K562 (cell line): ENCODE measurements around the gene ERCC2. TPM values are rescaled to one million over a fixed set of nuclear protein-coding genes. Genes with fewer than 3 reads are reported as not detected.

ENCODE experiments used
- ATAC-seq: fragments of 200-7000 bp; cut with Tn5 transposase; 3 replicates; pipeline ENCODE4 v1.9.1; 2020; ENCODE audit warnings: moderate library complexity
- BruUV-seq: library from RNA; stranded (reverse); fragments of 400-500 nt; replicated peaks from 2 replicates; lab custom pipeline; 2021; lab: Mats Ljungman, UMichigan
- CTCF ChIA-PET: fragments of 300-600 bp; formaldehyde crosslinking; extraction: SDS; loops from one replicate; lab custom pipeline; 2021; ENCODE audit warnings: low intra/inter-chr PET ratio; lab: Yijun Ruan, JAX
- POLR2A ChIA-PET: fragments of 300-600, 350-650 bp; sonication (Branson Sonifier 250); formaldehyde crosslinking; extraction: SDS; loops from one replicate; lab custom pipeline; 2021; ENCODE audit warnings: antibody characterized with exemption, inconsistent platforms; lab: Yijun Ruan, JAX
- DNase-seq, 4 experiments: peaks; one replicate each; pipeline versions ENCODE4 v3.0.0 to v3.0.0-alpha.2; 2011 to 2018; ENCODE audit warnings: low spot score in 3 of 4, mixed read lengths in 3 of 4; ENCODE audit errors: extremely low read depth in 1 of 4
- FAIRE-seq: peaks from 2 replicates; lab custom pipeline; 2011; peaks lifted over from hg19 to GRCh38; lab: Jason Lieb, UNC
- H2AFZ ChIP-seq: 2 replicates; pipeline ENCODE4 v1.6.0; 2011; ENCODE audit warnings: low read depth, low read length, control low read depth, inconsistent platforms
- H3K27ac ChIP-seq: fragments of 200-600 bp; 3 replicates; pipeline ENCODE4 v1.8.0; 2011; ENCODE audit warnings: low read depth, mild to moderate bottlenecking, control low read depth, inconsistent platforms, low read length, moderate library complexity, mixed read lengths; ENCODE audit errors: extremely low read depth
- H3K27me3 ChIP-seq, 2 experiments: fragments of 300-600 bp in 1 of 2; 2 replicates in 1 of 2; 3 replicates in 1 of 2; pipeline versions ENCODE4 v1.6.0 to v1.8.0; 2011; ENCODE audit warnings: inconsistent platforms in 2 of 2, low read length in 2 of 2, mild to moderate bottlenecking in 1 of 2, mixed read lengths in 1 of 2, moderate library complexity in 1 of 2; ENCODE audit not compliant: control insufficient read depth in 2 of 2, insufficient read depth in 2 of 2
- H3K36me3 ChIP-seq: fragments of 300-600 bp; 3 replicates; pipeline ENCODE4 v1.8.0; 2011; ENCODE audit warnings: mild to moderate bottlenecking, low read length, inconsistent platforms; ENCODE audit not compliant: control insufficient read depth, insufficient read depth
- H3K4me1 ChIP-seq, 2 experiments: fragments of 200-600 bp in 1 of 2; replicated peaks in 1 of 2; 2 replicates in 1 of 2; 3 replicates in 1 of 2; pipeline versions ENCODE4 v1.5.1 to v1.8.0; 2011; ENCODE audit warnings: inconsistent platforms in 2 of 2, low read length in 2 of 2, mild to moderate bottlenecking in 1 of 2, mixed read lengths in 1 of 2, moderate library complexity in 1 of 2; ENCODE audit not compliant: control insufficient read depth in 2 of 2, insufficient read depth in 2 of 2
- H3K4me2 ChIP-seq: 2 replicates; pipeline ENCODE4 v1.6.1; 2011; ENCODE audit warnings: low read length, control low read depth, inconsistent platforms, mixed read lengths; ENCODE audit not compliant: insufficient read depth
- H3K4me3 ChIP-seq: fragments of 200-600 bp; sonication (generic), shearing (Covaris generic); 2 replicates; pipeline ENCODE4 v1.5.1; 2016; ENCODE audit warnings: control low read depth, inconsistent platforms
- H3K79me2 ChIP-seq: fragments of 200-600 bp; 3 replicates; pipeline ENCODE4 v1.8.0; 2011; ENCODE audit warnings: low read length, inconsistent platforms; ENCODE audit not compliant: control insufficient read depth, insufficient read depth
- H3K9ac ChIP-seq, 2 experiments: 2 replicates each; pipeline versions ENCODE4 v1.6.0 to v1.6.1; 2011; ENCODE audit warnings: low read depth in 2 of 2, low read length in 2 of 2, control low read depth in 1 of 2, inconsistent platforms in 1 of 2, mild to moderate bottlenecking in 1 of 2, mixed read lengths in 1 of 2; ENCODE audit not compliant: insufficient read depth in 1 of 2
- H3K9me1 ChIP-seq: one replicate; pipeline ENCODE4 v1.6.0; 2011; ENCODE audit warnings: inconsistent platforms, mild to moderate bottlenecking, low read length, moderate library complexity; ENCODE audit not compliant: control insufficient read depth, insufficient read depth
- H3K9me3 ChIP-seq: replicated peaks from 2 replicates; pipeline ENCODE4 v1.5.1; 2011; ENCODE audit warnings: low read depth, low read length, inconsistent platforms; ENCODE audit not compliant: control insufficient read depth, insufficient read depth
- H4K20me1 ChIP-seq: replicated peaks from 2 replicates; pipeline ENCODE4 v1.6.1; 2011; ENCODE audit warnings: low read length, inconsistent platforms, mixed read lengths; ENCODE audit not compliant: control insufficient read depth, insufficient read depth
- ARNT ChIP-seq, 2 experiments: fragments of 450-650 bp; IDR thresholded peaks; 2 replicates each; pipeline ENCODE4 v1.6.1; 2016; ENCODE audit warnings: mild to moderate bottlenecking in 1 of 2
- BCL6 ChIP-seq: fragments of 250-450 bp; sonication (Bioruptor Pico); IDR thresholded peaks from 2 replicates; pipeline ENCODE4 v1.4.0; 2020
- BRF1 ChIP-seq: IDR thresholded peaks from 3 replicates; pipeline ENCODE4 v1.6.1; 2011; ENCODE audit warnings: borderline replicate concordance, mild to moderate bottlenecking; ENCODE audit not compliant: insufficient read length; ENCODE audit errors: extremely low read depth
- CBX1 ChIP-seq: sonication (generic); IDR thresholded peaks from 2 replicates; pipeline ENCODE4 v1.6.1; 2016; ENCODE audit warnings: antibody characterized with exemption, low read depth, mild to moderate bottlenecking
- IRF9 ChIP-seq: fragments of 450-650 bp; IDR thresholded peaks from 2 replicates; pipeline ENCODE4 v1.6.1; 2016; ENCODE audit warnings: missing biosample characterization, missing genetic modification characterization
- JUNB ChIP-seq: fragments of 450-650 bp; formaldehyde crosslinking; conservative IDR thresholded peaks from 2 replicates; pipeline ENCODE4 v1.4.0; 2020; ENCODE audit warnings: mild to moderate bottlenecking
- MXI1 ChIP-seq: IDR thresholded peaks from 2 replicates; pipeline ENCODE4 v1.6.1; 2011; ENCODE audit warnings: low read depth, mild to moderate bottlenecking, improper control_type of control experiment, low read length
- NCOA1 ChIP-seq: fragments of 450-650 bp; IDR thresholded peaks from 2 replicates; pipeline ENCODE4 v1.6.1; 2016; ENCODE audit warnings: low read depth
- PPARD ChIP-seq: fragments of 250-450 bp; sonication (Bioruptor Pico); IDR thresholded peaks from 2 replicates; pipeline ENCODE4 v1.8.0; 2022; ENCODE audit warnings: inconsistent platforms, mild to moderate bottlenecking, moderate library complexity
- RB1 ChIP-seq: fragments of 450-650 bp; IDR thresholded peaks from 2 replicates; pipeline ENCODE4 v1.6.1; 2017; ENCODE audit warnings: low read depth, mild to moderate bottlenecking
- THRAP3 ChIP-seq: fragments of 450-650 bp; IDR thresholded peaks from 2 replicates; pipeline ENCODE4 v1.6.1; 2016; ENCODE audit warnings: mild to moderate bottlenecking, inconsistent platforms, borderline replicate concordance
- ZNF24 ChIP-seq: fragments of 450-650 bp; IDR thresholded peaks from 2 replicates; pipeline ENCODE4 v1.6.1; 2016
- ZNF311 ChIP-seq: fragments of 250-450 bp; sonication (Bioruptor Pico); IDR thresholded peaks from 2 replicates; pipeline ENCODE4 v1.4.0; 2020; ENCODE audit warnings: mild to moderate bottlenecking, moderate library complexity
- ZNF780A ChIP-seq: fragments of 250-450 bp; sonication (Bioruptor Pico); IDR thresholded peaks from 2 replicates; pipeline ENCODE4 v1.5.0; 2021; ENCODE audit warnings: mild to moderate bottlenecking
- WGBS: fragments of 100-300 bp; shearing (Covaris generic); methylation state at CpG from one replicate; pipeline ENCODE4 v1.1.6; 2016; ENCODE audit warnings: low coverage, mixed read lengths; ENCODE audit not compliant: insufficient coverage; ENCODE audit errors: missing lambda C conversion rate; 5-methylcytosine and 5-hydroxymethylcytosine counted together
- in situ Hi-C: fragments of 300-500 bp; cut with MboI; formaldehyde crosslinking; loops from 4 replicates; pipeline ENCODE4 v1.15.0; 2018; ENCODE audit warnings: inconsistent platforms, mixed read lengths
- intact Hi-C: fragments of 100-400 bp; cut with micrococcal nuclease; formaldehyde crosslinking; loops from 2 replicates; pipeline ENCODE4 v1.14.2; 2022
- polyA plus RNA-seq, 8 experiments: library from polyadenylated mRNA; depleted of rRNA in 4 of 8; stranded (reverse) in 5 of 8; unstranded in 3 of 8; fragments of >200 nt; fragmentation: Nextera tagmentation in 2 of 8; fragmentation: Illumina TruSeq in 1 of 8; extraction: Ambion mirVana in 2 of 8; extraction: Trizol in 1 of 8; gene quantifications; 2 replicates each; pipeline versions ENCODE4 v1.2.1 to v1.2.3, GENCODE V29; 2011 to 2014; ENCODE audit warnings: inconsistent platforms in 1 of 8, missing spikeins in 1 of 8
- total RNA-seq, 7 experiments: library from RNA; depleted of rRNA in 6 of 7; stranded (reverse); fragments of >200 nt in 6 of 7; fragmentation: Illumina TruSeq in 2 of 7; extraction: Trizol in 2 of 7; gene quantifications; 2 replicates each; pipeline versions ENCODE4 v1.2.1 to v1.2.3, GENCODE V29; 2011 to 2021; ENCODE audit warnings: low replicate concordance in 1 of 7
- TF ChIP-seq, protein P1 (sequence below): fragments of 250-450 bp; sonication (Bioruptor Pico); IDR thresholded peaks from 2 replicates; pipeline ENCODE4 v1.5.0; 2020; ENCODE audit warnings: mild to moderate bottlenecking
- TF ChIP-seq, protein P2 (sequence below), 2 experiments: IDR thresholded peaks; 2 replicates each; pipeline ENCODE4 v1.6.1; 2011; ENCODE audit warnings: borderline replicate concordance in 1 of 2, control low read depth in 1 of 2, low read depth in 1 of 2, low read length in 1 of 2, mild to moderate bottlenecking in 1 of 2, mixed read lengths in 1 of 2, moderate library complexity in 1 of 2; ENCODE audit not compliant: insufficient read depth in 1 of 2, insufficient read length in 1 of 2, poor library complexity in 1 of 2, severe bottlenecking in 1 of 2; ENCODE audit errors: extremely low read depth in 1 of 2
- TF ChIP-seq, protein P3 (sequence below), 2 experiments: fragments of 450-650 bp in 1 of 2; sonication (generic) in 1 of 2; formaldehyde crosslinking in 1 of 2; IDR thresholded peaks in 1 of 2; conservative IDR thresholded peaks in 1 of 2; 2 replicates each; pipeline versions ENCODE4 v1.6.1 to v1.8.1; 2016 to 2023; ENCODE audit warnings: mild to moderate bottlenecking in 2 of 2, moderate library complexity in 2 of 2, inconsistent platforms in 1 of 2, missing genetic modification reagents in 1 of 2

The ERCC2 gene
- total and polyA plus RNA-seq, 9 of the 15 experiments (the other 6 are each of a cell fraction or from before 2014, with no cell fraction given) = 2.2 to 55.9 (median 23.4) TPM

- peak overlapping the region; percentile 99 for H2AFZ ChIP-seq
- peak overlapping the region; percentile 98 for H3K27ac ChIP-seq
- POLR2A ChIA-PET = interaction anchor here (0.5 to 1.0 kb wide), 9 partner anchors 10 to 83 kb away, joined by 3 to 8 read pairs (median 4); partner anchors contain the start of gene ERCC1
- TSS peak; percentile 57 for BruUV-seq
- under 1% methylated on average over 46 of the region's 48 CpGs for WGBS
- FAIRE-seq = peak; percentile 84
- CTCF ChIA-PET = interaction anchor here (0.5 to 4.0 kb wide), 5 partner anchors 23 to 237 kb away, joined by 3 to 16 read pairs (median 3); no protein-coding TSS in a partner anchor
- H3K79me2 ChIP-seq = peaks cover 47% of the 10 kb centered on the region
- intact Hi-C loops (loop anchor here (2.0 kb wide), 2 partner anchors 19 to 35 kb away; partner anchors contain the start of gene ERCC2), in situ Hi-C loops (no loop called here)
- peak overlapping the region; percentile 91 for H3K4me2 ChIP-seq
- no peaks in the 10 kb centered on the region for H3K9me3 ChIP-seq
- DNase-seq = peak; percentile 90 to 94 (median 91)
- peaks cover 22 to 60% of the 10 kb centered on the region in 2 experiments; a peak in 4 of 5 replicates for H3K4me1 ChIP-seq
- peak overlapping the region; percentile 96 to 97 for H3K9ac ChIP-seq
- ATAC-seq = peak; percentile 77
- peaks cover 22% of the 10 kb centered on the region; the same call in 2 of the 3 replicates for H3K36me3 ChIP-seq
- peak overlapping the region; percentile 78 for H3K4me3 ChIP-seq
- no peaks in the 10 kb centered on the region for H4K20me1 ChIP-seq
- H3K27me3 ChIP-seq = no peaks in the 10 kb centered on the region
- no peaks in the 10 kb centered on the region for H3K9me1 ChIP-seq
- no peak for TF ChIP-seq IRF9
- TF ChIP-seq, protein P1, sequence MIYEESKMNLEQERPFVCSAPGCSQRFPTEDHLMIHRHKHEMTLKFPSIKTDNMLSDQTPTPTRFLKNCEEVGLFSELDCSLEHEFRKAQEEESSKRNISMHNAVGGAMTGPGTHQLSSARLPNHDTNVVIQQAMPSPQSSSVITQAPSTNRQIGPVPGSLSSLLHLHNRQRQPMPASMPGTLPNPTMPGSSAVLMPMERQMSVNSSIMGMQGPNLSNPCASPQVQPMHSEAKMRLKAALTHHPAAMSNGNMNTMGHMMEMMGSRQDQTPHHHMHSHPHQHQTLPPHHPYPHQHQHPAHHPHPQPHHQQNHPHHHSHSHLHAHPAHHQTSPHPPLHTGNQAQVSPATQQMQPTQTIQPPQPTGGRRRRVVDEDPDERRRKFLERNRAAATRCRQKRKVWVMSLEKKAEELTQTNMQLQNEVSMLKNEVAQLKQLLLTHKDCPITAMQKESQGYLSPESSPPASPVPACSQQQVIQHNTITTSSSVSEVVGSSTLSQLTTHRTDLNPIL = no peak
- no peak for TF ChIP-seq PPARD (CRISPR knock-in tag)
- TF ChIP-seq, protein P2, sequence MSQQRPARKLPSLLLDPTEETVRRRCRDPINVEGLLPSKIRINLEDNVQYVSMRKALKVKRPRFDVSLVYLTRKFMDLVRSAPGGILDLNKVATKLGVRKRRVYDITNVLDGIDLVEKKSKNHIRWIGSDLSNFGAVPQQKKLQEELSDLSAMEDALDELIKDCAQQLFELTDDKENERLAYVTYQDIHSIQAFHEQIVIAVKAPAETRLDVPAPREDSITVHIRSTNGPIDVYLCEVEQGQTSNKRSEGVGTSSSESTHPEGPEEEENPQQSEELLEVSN (IDR thresholded peaks at IDR 0.05; ENCODE audit: borderline replicate concordance in 1 of 2, extremely low read depth in 1 of 2, insufficient read depth in 1 of 2, insufficient read length in 1 of 2, low read depth in 1 of 2, low read length in 1 of 2, poor library complexity in 1 of 2, severe bottlenecking in 1 of 2) = peak; percentile 92 to 95
- TF ChIP-seq, protein P3, sequence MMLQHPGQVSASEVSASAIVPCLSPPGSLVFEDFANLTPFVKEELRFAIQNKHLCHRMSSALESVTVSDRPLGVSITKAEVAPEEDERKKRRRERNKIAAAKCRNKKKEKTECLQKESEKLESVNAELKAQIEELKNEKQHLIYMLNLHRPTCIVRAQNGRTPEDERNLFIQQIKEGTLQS (IDR thresholded peaks at IDR 0.05) = peak; percentile 88
- TF ChIP-seq, protein P3 (CRISPR knock-in tag; conservative IDR thresholded peaks at IDR 0.05) = peak; percentile 71; the same call in 1 of the 2 replicates
- no peak for TF ChIP-seq CBX1
- peak; percentile 41 for TF ChIP-seq MXI1
- TF ChIP-seq BCL6 (CRISPR knock-in tag) = no peak
- TF ChIP-seq ZNF780A (CRISPR knock-in tag) = no peak
- no peak for TF ChIP-seq ZNF24
- no peak for TF ChIP-seq BRF1
- no peak for TF ChIP-seq JUNB (CRISPR knock-in tag)
- TF ChIP-seq NCOA1 = 0 out of 2 replicates have a peak, but pooled peaks have one; percentile 13
- TF ChIP-seq ZNF311 (CRISPR knock-in tag) = no peak
- TF ChIP-seq THRAP3 = no peak
- TF ChIP-seq ARNT (IDR thresholded peaks at IDR 0.05) = peak in 1 of 2 experiments; percentile 4; a peak in 1 of 4 replicates
- TF ChIP-seq RB1 = peak; percentile 64
Observed at GRCh38 chr19:45405435-45406225, 35.3 kb upstream of the ERCC2 start.
